Vagina (tissue), 2 donors: ENCODE measurements around the gene IGSF23.

ENCODE experiments used
- POLR2A ChIP-seq, 2 donors: fragments of 450-650 bp; IDR thresholded peaks; one replicate each; pipeline ENCODE4 v1.6.1; 2017; ENCODE audit warnings: antibody characterized with exemption in 2 of 2, mild to moderate bottlenecking in 2 of 2, moderate library complexity in 2 of 2
- POLR2AphosphoS5 ChIP-seq, 2 donors: sonication (generic); formaldehyde crosslinking; IDR thresholded peaks; one replicate each; pipeline ENCODE4 v1.9.0; 2017; ENCODE audit warnings: antibody characterized with exemption in 2 of 2, mild to moderate bottlenecking in 2 of 2, low read depth in 1 of 2; ENCODE audit not compliant: insufficient read depth in 1 of 2
- TF ChIP-seq, protein P1 (sequence below), 3 experiments: fragments of 450-650 bp in 2 of 3; fragments of 200-600 bp in 1 of 3; sonication (generic) in 1 of 3; IDR thresholded peaks; one replicate each; pipeline ENCODE4 v1.5.1; 2017 to 2019; ENCODE audit warnings: antibody characterized with exemption in 3 of 3, mild to moderate bottlenecking in 2 of 3, moderate library complexity in 2 of 3

DNA sequence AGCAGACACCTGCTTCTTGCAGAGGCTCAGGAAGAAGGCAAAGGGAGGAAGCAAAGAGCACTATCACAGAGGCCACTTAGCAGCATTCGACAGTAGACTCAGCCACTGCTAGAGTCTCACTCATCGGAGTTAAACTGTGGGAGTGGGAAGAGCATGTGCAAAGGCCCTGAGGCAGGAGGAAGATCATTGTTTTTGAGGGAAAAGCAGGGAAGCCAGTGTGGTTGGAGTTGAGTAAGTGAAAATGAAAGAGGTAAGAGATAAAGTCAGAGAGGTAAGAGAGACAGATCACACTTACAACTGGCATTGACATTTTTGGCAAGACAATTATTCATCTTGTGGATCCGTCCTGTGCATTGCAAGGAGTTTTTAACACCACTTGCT, 42.8 kb upstream of the IGSF23 start:
- TF ChIP-seq, protein P1, sequence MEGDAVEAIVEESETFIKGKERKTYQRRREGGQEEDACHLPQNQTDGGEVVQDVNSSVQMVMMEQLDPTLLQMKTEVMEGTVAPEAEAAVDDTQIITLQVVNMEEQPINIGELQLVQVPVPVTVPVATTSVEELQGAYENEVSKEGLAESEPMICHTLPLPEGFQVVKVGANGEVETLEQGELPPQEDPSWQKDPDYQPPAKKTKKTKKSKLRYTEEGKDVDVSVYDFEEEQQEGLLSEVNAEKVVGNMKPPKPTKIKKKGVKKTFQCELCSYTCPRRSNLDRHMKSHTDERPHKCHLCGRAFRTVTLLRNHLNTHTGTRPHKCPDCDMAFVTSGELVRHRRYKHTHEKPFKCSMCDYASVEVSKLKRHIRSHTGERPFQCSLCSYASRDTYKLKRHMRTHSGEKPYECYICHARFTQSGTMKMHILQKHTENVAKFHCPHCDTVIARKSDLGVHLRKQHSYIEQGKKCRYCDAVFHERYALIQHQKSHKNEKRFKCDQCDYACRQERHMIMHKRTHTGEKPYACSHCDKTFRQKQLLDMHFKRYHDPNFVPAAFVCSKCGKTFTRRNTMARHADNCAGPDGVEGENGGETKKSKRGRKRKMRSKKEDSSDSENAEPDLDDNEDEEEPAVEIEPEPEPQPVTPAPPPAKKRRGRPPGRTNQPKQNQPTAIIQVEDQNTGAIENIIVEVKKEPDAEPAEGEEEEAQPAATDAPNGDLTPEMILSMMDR (IDR thresholded peaks at IDR 0.05) = no peak
- TF ChIP-seq POLR2A (IDR thresholded peaks at IDR 0.05) (no peak), POLR2AphosphoS5 (IDR thresholded peaks at IDR 0.05; ENCODE audit: insufficient read depth in 1 of 2, low read depth in 1 of 2) (no peak)
